HG03139 (cell line): ENCODE data around the gene MAPK9.
A peak's percentile ranks its signal among the peaks of the same experiment; 100 is the strongest.
"Not testable (repeated sequence)": the region's sequence is repeated elsewhere in the genome, so short reads cannot be mapped to it uniquely, and the experiment has no call there.

Experiments used
- ATAC-seq: cut with Tn5 transposase; IDR thresholded peaks from one replicate; pipeline ENCODE4 v1.9.1; 2021; ENCODE audit not compliant: unreplicated experiment

Gene MAPK9

DNA sequence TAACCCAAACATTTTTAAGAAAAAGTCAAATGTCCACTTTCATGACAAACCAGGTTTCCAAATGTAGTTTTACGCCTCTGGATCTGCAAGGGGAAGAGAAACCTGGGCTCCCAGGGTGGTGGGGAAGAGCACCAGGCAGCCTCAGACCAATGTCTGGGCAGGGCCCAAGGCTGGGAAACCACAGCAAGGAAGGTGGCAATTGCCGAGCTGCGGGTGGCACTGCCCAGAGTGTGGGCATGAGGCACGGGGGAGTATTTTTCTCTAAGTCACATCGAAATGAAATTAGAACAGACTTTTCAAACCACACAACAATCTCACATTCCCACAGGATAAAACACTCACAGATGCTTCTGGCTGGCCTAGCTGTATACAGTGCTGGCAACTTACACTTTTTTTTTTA lies 50.3 kb downstream of the MAPK9 start:
- no peak for ATAC-seq

- ATAC-seq: no peak
Observed at GRCh38 chr5:180238631-180239030, 53.3 kb downstream of the MAPK9 start.

GRCh38 chr5:180235846-180236245 lies 56.0 kb downstream of the MAPK9 start:
- no peak for ATAC-seq

DNA sequence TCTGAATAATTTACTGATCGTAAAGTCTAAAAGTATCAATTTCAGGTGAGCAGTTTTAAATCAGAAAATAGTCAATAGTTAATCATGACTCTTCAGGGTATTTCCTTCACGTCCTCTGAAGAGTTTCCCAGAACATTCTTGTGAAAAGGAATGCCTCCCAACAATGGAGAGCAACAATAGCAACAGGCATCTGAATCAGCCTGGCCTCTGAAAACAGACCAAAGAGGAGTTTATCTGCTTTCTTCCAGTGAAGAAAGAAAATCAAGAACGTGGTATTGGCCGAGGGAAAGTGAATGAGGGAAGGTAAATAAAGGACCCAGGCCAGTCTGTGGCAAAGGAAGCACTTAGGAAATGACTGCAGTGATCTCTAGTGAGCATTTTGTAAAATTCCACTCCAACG lies 56.8 kb downstream of the MAPK9 start:
- ATAC-seq: no peak

DNA sequence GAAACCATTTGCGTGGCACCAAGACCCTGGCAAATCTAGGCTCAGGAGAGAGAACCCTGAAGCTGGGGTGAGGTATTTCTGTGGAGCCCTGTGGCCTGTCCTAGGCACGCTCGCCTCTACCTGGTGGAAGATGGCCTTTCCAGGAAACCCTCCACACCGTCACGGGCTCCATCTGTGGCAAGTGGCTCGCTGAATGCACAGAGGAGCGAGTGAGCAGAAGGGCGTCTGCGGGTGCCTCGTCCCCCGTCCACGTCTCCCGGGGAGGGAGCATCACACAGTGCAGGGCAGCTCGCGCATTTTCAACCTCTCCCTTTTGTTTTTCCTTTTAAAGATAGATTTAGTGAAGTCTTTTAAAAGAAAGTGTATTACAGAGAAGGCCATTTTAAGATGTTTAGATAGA lies 57.6 kb downstream of the MAPK9 start:
- no peak for ATAC-seq

- ATAC-seq: no peak
Observed at GRCh38 chr5:180233729-180234128, 58.2 kb downstream of the MAPK9 start.

DNA sequence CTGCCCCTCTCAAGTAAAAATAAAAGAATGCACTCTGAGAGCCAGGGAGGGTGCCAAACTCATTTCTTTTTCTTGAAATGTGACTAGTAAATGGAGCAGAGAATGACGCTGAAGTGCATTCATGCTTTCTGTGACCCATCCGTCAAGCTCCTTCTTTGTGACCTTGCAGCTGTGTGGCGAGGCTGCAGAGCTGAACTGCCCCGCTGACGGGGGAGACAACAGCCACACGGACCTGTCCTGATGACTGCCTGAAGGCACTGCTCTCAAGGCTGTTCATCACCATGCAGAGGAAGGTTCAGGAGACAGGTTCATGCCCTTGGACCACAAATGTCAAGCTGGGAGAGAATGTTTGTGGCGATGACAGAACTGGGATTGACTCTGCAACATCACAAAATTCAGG lies 61.9 kb downstream of the MAPK9 start:
- ATAC-seq: no peak

DNA sequence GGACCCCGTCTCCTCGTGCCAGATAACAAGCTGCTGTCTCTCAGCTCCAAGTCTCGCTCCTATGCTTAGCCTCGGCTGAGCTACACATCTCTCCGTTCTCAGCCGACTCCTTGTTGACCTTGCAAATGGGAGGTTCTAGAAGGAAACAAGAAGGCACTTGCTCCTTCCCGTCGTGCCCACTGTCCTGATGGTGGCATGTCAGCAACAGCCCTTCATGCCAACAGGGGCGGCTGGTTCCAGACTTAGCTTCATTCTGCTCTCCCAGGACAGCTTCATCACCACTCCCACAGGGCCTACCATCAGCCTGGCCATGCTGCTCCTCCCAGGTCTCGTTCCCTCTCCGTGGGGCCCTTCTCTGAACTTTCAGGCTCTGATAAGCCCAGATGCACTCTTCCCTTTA lies 69.8 kb downstream of the MAPK9 start:
- no peak for ATAC-seq

- no peak for ATAC-seq
Observed at GRCh38 chr5:180217797-180218196, 74.1 kb downstream of the MAPK9 start.

GRCh38 chr5:180216646-180217171 lies 75.2 kb downstream of the MAPK9 start:
- ATAC-seq: no peak

GRCh38 chr5:180215783-180216630 lies 75.9 kb downstream of the MAPK9 start:
- no peak for ATAC-seq

DNA sequence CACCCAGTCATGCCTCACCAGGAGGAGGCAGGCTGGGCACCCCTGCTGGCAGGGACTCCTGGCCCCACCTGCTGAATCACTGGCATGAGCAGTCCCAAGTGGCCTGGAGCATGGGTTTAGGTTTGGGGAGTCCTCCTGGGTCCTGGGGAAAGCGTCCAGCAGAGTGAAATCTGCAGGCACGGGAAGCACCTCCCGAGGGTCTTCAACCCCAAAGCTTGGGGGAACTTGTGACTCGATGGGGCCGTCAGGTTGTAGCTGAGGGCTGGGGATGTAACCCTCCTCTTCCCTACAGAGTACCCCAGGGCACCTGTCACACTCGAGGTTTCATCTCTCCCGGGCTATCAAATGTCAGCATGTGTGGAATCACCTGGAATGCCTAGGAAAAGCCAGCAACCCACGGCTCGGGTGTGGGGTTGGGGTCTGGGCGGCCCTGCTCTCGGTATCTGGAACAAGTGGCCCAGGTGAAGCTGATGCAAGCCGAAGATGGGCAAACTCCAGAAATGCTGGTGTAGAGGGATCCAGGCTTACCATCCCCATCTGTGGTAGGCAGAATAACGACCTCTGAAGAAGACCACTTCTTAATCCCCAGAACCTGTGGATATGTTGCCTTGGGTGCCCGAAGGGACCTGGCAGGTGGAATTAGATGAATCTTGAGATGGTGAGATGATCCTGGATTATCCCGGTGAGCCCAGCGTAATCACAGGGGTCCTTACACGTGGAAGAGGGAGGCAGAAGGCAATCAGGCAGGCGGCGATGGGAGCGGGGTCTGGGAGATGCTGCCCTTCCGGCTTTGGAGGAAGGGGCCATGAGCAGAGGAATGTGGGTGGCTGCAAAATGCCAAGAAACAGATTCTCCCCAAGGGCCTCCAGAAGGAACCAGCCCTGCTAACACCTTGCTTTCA lies 76.8 kb downstream of the MAPK9 start:
- no peak for ATAC-seq

DNA sequence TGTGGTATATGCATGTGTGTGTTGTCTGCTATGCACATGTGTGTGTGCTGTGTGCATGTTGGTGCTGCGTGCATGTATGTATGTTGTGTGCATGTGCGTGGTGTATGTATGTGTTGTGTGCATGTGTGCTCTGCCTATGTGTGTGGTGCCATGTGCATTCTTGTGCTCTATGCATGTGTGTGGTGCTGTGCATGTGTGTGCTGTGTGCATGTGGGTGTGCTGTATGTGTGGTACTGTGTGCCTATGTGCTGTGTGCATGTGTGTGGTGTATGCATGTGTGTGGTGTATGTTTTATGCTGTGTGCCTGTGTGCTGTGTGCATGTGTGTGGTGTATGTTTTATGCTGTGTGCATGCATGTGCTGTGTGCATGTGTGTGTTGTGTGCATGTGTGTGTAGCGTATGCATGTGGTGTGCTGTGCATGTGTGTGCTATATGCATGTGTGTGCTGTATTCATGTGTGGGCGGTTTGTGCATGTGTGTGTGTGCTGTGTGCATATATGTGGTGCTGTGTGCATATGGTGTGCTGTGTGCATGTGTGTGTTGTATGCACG lies 78.2 kb downstream of the MAPK9 start:
- ATAC-seq: no peak

GRCh38 chr5:180213256-180213600 lies 78.7 kb downstream of the MAPK9 start:
- no peak for ATAC-seq

- no peak for ATAC-seq
Observed at GRCh38 chr5:180212363-180213255, 79.3 kb downstream of the MAPK9 start.

- ATAC-seq: no peak
Observed at GRCh38 chr5:180211761-180212035, 80.2 kb downstream of the MAPK9 start.

- ATAC-seq: no peak
Observed at GRCh38 chr5:180210961-180211760, 80.7 kb downstream of the MAPK9 start.

DNA sequence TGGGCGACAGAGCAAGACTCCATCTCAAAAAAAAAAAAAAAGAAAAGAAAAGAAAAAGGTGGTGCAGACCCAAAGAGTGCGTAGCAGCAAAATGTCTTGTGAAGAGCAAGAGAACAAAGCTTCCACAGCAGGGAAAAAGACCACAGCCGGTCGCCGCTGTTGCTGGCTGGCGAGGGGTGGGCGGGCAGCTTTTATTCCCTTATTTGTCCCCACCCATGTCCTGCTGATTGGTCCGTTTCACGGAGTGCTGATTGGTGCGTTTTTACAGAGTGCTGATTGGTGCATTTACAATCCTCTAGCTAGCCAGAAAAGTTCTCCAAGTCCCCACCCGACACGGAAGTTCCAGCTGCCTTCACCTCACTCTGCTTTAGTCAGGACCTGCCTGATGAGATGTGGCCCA lies 81.8 kb downstream of the MAPK9 start:
- ATAC-seq: not testable (repeated sequence)

DNA sequence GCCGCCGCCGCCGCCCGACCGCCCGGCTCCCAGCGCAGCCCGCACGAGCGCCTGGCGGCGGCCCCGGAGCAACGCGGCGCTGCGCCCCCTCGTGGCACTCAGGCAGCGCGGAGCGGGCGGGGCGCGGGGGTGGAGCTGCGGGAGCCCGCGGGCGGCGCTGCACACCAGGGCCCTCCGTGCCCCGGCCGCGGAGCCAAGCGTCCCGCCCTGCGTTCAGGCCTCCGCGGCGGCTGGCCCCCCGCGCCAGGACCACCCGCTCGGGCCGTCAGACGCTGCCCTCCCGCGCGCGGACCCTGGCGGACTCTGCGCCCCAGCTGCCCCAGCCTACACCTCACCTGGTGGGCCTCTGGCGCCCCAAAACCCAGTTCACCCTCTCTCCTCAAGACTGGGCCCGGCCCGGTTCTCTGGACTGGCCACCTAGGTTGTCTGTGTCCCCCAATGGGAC lies 82.7 kb downstream of the MAPK9 start, which contains the start of gene RASGEF1C:
RASGEF1C (minus strand) TSS at position 75 of the 445 bp plus-strand sequence. CDS start 71,159 bp downstream, outside the sequence.
- ATAC-seq: peak; percentile 61
